OCI-LY1 (cell line): ENCODE measurements around the gene GAN.

Experiments used
- CTCF ChIP-seq: fragments of 200-600 bp; sonication (generic), shearing (Covaris generic); IDR thresholded peaks from 2 replicates; pipeline ENCODE4 v1.5.1; 2017; ENCODE audit warnings: mild to moderate bottlenecking, antibody characterized with exemption, low read length, moderate library complexity, mixed read lengths
- EZH2 ChIP-seq: fragments of 200-600 bp; sonication (generic), shearing (Covaris generic); IDR thresholded peaks from 2 replicates; pipeline ENCODE4 v1.8.0; 2017; ENCODE audit warnings: borderline replicate concordance, mixed run types, mild to moderate bottlenecking, antibody characterized with exemption, low read length, moderate library complexity, mixed read lengths

- TF ChIP-seq CTCF (no peak), EZH2 (no peak)
These were observed 82.5 kb downstream of the GAN start for GRCh38 chr16:81397058-81397878.
